Sciatic nerve (tissue), 2 donors: Measurements from ENCODE around the gene CCDC8. TPM values are rescaled to one million over a fixed set of nuclear protein-coding genes. Genes with fewer than 3 reads are reported as not detected.
"Not testable (repeated sequence)": the region's sequence is repeated elsewhere in the genome, so short reads cannot be mapped to it uniquely, and the experiment has no call there.

Source experiments
- ATAC-seq: fragments of 200-7000 bp; cut with Tn5 transposase; one replicate; pipeline ENCODE4 v1.9.1; 2020; ENCODE audit warnings: mild to moderate bottlenecking, moderate library complexity
- DNase-seq: peaks from one replicate; pipeline ENCODE4 v3.0.0-alpha.2; 2020; ENCODE audit warnings: low spot score
- intact Hi-C: fragments of 100-400 bp; cut with DNase I; formaldehyde crosslinking; loops from one replicate; pipeline ENCODE4 v1.14.2; 2022
- total RNA-seq: library from RNA; stranded (reverse); fragmentation: NEBNext Ultra II Directional; extraction: Animal tissue kit (Norgen Biotek cat#: 25700); gene quantifications from one replicate; pipeline ENCODE4 v1.2.1, GENCODE V29; 2021
- donor health status: DM: no; HTN: no; CAD: no.
- donor health status: DM: no; HTN: no; CAD: no.

Gene CCDC8
- total RNA-seq, 1 donor from 2014 or later = 9.0 TPM

DNA sequence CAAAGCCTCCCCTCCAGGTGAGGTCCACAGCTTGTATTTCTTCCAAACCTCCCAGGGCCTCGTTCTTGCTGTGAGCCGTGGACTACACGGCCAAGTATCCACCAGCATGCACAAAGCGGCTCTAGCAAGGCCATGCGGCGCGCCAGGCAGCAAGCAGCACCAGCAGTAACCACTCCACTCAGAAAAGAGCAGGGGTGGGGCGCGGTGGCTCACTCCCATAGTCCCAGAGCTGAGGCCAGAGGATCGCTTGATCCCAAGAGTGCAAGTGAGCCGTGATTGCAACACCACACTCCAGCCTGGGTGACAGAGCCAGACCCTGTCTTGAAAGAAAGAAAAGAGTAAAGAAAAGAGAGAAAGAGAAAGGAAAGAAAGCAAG lies 4.7 kb downstream of the CCDC8 start:
- intact Hi-C loops = no loop called here
- DNase-seq (no peak), ATAC-seq (peak; percentile 29)

DNA sequence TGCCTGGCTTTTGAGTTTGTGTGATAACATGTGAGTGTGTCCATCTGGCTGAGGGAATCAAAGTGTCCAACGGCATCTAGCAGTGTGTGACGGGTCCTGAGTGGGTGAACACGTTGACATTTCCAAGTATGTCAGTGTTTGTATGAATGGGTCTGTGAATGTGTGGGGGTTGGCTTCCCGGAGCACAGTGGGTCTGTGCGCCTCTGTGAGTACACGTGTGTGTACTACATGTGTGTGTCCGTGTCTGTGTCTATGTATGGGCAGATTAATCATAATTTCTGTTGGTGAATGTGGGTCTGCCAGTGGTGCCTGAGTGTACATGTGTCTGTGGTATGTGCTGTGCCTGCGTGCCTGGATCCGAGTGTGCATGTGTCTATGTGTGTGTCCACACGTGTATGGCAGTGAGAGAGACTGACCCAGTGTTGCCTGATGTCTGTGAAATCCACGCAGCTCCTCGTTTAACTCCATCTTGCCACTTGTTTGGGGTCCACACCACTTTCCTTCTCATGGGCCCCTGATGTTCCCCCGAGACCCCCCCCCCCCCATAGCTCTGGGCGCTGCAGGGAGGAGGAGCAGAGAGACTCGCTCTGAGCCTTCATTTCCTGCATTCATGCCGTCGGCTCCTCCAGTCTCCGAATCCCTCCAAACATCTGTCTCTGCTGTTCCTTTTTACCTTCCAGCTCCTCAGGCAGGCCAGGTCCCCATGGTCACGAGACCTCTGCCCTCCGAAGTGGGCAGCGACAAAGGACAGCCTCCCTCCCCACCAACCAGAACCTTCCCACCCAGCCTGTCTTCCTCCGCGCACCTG lies 5.3 kb downstream of the CCDC8 start:
- ATAC-seq = no peak
- intact Hi-C loops = no loop called here
- no peak for DNase-seq

DNA sequence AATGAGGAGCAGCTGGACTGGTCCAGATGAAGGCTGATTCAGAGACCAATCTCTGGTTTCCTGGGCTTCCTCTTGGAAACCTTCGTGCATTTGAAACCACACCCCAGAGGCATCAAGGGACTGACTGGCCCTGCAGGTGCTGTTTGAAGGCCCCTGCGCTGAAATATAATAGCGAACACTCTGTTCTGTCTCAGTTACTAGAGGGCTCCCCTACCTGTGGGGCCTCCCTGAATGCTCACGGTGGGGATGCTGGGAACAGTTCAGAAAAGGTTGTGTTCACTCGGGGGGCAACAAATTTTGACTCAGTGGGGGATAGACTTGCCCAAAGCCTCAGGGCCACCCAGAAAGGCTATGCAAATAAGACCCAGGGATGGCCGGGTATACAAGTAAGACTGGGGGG lies 6.4 kb downstream of the CCDC8 start:
- intact Hi-C loops = no loop called here
- ATAC-seq (no peak), DNase-seq (no peak)

DNA sequence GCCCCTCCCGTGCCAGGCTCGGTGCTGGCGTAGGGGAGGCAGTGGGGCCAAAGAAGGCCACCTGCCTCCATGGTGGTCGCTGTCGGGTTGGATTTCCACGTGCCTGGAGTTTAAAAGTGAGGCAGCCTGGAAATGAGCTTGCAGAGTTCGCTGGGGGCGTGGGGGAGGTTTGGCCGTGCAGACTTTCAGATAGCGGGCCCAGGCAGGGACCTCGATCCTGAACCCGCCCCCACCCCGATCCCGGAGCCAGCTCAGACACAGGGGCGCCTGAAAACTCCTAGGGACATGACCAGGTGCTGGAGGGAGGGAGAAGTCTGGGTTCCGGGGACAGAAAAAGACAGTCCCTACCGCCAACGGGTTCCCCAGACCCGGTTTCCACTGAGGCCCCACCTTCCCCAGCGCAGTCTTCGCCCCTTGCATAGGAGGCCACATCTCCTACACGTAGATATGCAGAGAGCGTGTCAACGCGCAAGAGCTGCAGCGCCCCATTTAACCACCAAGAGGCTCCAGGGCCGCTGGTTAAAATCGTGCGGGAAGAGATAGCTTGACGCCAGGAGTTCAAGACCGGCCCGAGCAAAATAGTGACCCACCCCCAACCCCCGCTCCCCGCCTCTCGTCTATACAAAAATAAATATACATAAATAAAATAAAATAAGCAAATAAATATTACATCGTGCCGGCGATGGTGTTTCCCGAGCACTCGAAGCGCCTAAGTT lies 8.5 kb downstream of the CCDC8 start:
- no peak for DNase-seq
- peak; percentile 38 for ATAC-seq
- intact Hi-C loops = loop anchor here (5.0 kb wide), 2 partner anchors 87 to 797 kb away; no protein-coding TSS in a partner anchor

DNA sequence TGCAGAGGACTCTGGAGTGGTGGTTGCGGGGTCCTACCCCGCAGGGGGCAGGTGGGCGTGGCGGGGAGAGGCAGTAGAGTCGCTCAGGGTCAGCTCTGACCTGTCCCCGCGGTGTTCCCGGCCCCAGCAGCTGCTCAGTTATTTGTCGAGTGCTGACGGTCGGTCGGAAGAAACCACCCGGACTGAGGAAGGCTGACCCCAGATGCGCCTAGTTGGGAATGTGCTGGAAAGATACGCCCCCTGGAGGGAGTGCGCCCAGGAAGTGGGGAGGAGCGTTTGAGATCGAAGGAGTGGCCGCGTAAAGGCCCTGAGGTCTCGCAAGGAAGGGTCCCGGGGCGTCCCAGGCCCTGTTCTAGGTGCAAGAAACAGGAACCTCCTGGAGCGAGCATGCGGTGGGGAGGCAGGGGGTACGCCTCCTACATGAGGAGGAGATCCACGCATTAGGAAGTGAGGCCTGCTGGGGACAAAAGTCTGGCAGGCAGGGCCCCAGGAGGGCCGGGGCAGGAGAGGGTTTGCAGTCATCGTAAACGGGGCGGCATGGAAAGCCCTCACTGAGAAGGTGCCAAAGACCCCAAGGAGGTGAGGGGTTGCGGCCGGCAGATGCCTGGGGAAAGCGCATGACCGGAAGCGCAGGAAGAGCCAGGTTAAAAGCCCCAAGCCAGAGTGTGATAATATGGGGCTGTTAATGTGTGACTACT lies 9.2 kb downstream of the CCDC8 start:
- intact Hi-C loops = loop anchor here (5.0 kb wide), 2 partner anchors 88 to 798 kb away; no protein-coding TSS in a partner anchor
- DNase-seq (peak; percentile 77), ATAC-seq (peak; percentile 79)

DNA sequence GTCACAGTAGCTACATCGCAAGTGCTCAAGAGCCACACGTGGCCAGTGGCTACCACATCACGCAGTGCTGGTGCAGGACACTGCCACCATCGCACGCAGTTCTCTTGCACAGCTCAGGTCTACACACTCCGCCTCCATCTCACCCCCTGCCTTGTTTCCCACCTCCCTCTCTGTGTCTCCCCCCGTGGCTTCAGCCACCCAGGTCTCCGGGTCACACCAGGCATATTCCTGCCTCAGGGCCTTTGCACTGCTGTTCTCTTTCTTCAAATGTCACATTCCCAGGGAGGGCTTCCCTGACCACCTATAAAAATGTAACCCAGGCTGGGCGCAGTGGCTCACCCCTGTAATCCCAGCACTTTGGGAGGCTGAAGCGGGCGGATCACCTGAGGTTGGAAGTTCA lies 10.6 kb downstream of the CCDC8 start:
- intact Hi-C loops = loop anchor here (5.0 kb wide), 2 partner anchors 90 to 800 kb away; no protein-coding TSS in a partner anchor
- ATAC-seq = no peak

DNA sequence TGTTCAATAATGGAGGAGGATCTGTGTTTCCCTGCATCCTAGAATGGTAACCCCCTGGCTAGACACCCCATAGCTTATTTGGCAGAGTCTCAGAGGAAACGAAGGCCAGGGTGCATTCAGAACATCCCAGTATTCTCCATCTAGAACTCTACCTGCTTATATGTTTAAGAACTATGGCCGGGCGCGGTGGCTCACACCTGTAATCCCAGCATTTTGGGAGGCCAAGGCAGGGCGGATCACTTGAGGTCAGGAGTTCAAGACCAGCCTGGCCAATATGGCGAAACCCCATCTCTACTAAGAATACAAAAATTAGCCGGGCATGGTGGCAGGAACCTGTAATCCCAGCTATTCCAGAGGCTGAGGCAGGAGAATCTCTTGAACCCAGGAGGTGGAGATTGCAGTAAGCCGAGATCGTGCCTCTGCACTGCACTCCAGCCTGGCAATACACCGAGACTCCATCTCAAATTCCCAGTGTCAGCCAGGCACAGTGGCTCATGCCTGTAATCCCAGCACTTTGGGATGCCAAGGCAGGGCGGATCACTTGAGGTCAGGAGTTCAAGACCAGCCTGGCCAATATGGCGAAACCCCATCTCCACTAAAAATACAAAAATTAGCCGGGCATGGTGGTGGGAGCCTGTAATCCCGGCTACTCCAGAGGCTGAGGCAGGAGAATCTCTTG lies 15.4 kb downstream of the CCDC8 start:
- ATAC-seq, intact Hi-C loops: not testable (repeated sequence)
- peak; percentile 28 for DNase-seq

More for the DNA sequence above, 10.6 kb downstream of the CCDC8 start:
- peak; percentile 54 for DNase-seq

DNA sequence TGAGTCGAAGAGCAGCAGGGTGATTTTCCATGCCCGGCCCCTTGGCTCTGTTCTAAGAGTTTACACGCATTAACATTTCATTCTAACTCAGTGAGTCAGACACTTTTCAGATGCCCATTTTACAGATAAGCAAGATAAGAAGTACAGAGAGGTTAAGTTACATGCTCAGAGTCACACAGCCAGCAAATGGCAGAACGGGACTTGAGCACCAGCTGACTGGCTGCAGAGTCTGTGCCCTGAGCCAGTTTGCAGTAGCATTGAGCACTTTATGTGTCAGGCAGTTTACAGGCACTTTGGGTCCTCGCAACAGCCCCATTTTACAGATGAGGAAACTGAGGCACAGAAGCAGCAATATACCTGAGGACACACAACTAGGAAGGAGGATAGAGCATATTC lies 19.0 kb downstream of the CCDC8 start:
- ATAC-seq (no peak), DNase-seq (no peak)
- intact Hi-C loops = no loop called here

DNA sequence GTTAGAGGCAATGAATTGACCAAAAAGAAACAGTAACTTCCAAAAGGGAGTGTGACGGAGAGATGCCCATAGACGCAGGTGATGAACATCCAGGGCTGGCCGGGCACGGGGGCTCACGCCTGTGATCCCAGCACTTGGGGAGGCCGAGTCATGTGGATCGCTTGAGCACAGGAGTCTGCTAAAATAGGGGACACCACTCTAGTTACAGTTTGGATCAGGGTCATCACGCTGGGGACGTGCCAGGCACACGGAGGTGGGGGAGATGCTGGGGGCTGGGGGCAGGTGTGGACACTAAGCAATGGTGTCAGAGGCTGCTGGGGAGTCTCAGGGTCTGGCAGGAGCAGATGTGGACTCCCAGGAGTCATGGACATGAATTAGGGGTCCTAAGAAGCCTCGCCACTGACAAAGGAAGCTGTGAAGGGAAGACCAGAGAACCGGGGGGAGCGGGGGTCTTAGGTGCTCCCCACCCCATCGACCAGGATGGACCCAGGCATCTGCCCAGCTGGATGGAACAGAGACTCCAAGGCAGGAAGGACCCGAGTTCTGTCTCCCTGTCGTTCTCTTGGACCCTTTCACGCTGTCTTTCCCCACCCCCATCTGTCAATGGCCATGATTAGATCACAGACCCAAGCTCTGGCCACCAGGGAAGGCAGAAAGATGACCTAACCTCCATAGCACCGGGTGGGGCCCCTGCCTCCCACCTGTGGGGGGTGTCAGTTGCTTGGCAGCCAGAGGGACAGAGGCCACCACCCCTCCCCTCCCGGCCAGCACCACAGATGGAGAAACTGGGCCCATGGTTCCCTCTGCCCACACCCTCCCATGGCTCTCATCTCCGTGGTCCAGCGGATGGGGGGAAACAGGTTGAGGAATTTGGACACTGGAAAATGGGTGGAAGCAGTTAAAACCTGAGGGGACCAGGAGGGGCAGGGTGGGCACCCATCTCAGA lies 19.6 kb downstream of the CCDC8 start:
- intact Hi-C loops = no loop called here
- ATAC-seq (no peak), DNase-seq (no peak)

DNA sequence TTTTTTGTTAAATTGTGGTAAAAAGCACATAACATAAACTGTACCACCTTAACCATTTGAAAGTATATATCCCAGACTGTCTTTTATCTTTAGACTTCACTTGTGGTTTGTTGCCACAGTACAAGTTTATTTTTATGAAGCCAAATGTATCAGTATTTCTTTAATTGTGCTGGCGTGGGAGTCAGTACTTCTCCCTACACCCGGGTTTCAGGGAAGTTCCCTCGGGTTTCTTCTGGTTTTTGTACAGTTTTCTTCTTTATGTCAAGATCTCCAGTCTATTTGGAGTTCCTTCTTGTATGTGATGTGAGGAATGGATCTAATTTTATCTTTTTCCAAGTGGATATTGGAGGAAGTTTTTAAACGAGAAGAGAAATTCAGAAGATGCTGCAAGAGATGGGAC lies 20.5 kb downstream of the CCDC8 start:
- no peak for ATAC-seq
- intact Hi-C loops = no loop called here
- DNase-seq = no peak

DNA sequence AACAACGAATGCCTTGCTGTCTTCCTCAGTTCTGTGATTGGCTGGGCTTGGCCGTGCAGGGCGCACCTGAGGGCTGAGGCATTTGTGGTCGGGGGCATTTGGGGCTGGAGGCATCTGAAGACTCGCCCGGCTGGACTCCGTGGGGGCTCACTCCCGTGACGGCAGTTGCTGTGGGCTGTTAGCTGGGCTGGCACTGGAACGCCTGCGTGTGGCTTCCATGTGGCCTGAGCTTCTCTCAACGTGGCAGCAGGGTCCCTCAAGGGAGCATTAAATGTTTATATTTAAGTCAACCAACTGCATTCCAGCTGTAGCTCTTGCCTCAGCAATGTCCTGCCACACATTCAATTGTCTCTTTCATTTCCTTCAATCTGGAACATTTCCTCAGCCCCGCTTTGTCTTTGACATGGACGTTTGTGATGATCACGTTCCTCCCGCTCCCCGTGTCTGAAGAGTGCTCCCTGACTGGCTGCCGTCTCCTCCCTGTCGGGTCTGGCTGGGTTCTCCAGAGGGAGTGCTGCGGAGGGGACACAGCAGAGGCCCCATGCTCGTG lies 21.0 kb downstream of the CCDC8 start:
- ATAC-seq (peak; percentile 11), DNase-seq (no peak)
- intact Hi-C loops = no loop called here

DNA sequence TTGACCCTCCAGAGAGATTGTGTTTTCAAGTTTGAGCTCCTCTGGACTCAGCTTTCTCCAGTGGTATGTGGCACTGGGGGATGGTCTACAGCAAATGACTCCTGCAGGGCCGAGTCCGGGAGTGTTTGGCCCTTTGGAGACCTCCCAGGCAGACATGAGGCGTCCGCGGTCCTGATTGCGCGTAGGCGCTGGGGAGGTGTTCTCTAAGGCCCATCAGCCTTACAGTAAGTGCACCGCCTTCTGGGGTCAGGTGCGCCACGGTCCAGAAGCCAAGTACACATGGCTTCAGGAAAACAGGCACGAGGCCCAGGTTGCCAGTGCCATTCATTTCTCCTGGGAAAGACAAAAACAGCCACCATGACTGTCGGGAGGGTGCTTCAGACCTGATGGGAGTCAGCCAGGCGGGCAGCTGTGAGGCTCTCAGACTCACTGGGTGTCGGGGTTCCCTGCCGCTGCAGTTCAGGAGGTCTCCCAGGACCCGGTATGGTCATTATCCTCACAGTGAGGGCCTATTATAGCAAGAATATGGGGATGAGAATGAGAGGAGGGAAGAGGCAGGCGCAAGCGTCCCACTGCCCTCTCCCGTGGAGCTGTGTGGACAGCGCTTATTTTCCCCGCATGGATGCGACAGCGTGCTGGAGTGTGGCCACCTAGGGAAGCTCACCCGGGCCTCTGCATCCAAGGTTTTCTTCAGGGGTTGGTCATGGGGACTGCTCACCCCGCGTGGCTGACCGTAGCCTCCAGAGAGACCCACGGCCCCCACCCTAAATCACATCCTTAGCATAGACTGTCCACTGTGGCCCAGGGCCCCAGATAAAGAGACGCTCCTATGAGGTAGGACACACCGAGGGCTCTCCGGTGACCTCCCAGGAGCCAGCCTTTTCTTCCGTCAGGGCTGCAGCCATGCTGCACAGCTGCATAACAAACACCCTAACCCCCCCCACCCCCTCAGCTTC lies 21.8 kb downstream of the CCDC8 start:
- ATAC-seq = no peak
- intact Hi-C loops = no loop called here
- DNase-seq = no peak

DNA sequence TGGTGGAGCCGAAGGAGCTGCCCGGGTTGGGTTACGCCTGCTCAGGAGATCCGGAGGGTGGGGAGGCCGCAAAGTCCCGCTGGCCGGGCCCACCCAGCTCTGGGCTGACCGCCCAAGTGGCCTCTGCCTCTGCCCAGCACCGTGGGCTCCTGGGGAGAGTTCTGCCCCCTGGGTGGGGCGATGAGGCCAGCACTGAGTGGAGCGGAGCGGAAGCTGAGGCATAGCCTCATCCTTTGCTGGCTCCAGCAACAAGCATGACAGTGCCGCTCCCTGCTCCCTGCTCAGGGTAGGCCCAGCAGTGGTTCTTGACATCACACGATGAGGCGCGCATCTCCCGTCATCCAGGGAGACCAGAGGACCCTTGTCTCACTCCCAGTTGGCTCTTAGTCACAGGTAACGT lies 22.5 kb downstream of the CCDC8 start:
- peak; percentile 61 for ATAC-seq
- intact Hi-C loops = no loop called here
- no peak for DNase-seq

DNA sequence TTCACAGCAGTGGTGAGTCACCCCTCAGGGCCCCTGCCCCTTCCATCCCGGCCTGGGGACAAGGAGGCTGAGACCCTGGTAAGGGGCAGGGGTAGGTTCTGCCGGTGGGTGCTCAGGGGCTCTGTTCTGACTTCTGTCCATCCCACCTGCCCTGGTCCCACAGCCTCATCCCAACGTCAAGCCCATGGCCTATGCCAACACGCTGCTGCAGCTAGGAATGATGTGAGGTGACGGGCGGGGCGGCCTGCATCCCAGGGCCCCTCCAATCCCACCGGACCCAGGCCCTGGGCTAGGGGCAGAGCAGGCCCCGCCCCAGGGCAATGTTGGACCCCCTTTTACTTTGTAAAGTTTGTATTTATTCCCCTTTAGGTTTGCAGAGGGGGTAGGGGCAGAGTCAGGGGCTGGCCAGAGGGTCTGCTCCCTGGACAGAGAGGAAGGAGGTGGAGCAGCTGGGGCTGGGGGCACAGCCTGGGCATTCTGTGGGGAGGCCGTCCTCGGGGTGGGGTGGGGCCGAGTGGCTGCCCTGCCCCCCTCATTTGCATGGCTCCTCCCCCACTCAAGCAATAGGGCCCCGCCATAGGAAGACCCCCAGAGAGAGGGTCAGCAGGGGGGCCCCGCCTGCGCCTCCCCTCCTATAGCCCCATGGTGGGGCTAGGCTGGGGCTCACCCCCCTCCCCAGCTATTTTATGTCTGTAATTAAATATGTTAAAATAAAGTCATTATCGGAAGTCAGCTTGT lies 23.1 kb downstream of the CCDC8 start:
- DNase-seq (no peak), ATAC-seq (peak; percentile 10)

DNA sequence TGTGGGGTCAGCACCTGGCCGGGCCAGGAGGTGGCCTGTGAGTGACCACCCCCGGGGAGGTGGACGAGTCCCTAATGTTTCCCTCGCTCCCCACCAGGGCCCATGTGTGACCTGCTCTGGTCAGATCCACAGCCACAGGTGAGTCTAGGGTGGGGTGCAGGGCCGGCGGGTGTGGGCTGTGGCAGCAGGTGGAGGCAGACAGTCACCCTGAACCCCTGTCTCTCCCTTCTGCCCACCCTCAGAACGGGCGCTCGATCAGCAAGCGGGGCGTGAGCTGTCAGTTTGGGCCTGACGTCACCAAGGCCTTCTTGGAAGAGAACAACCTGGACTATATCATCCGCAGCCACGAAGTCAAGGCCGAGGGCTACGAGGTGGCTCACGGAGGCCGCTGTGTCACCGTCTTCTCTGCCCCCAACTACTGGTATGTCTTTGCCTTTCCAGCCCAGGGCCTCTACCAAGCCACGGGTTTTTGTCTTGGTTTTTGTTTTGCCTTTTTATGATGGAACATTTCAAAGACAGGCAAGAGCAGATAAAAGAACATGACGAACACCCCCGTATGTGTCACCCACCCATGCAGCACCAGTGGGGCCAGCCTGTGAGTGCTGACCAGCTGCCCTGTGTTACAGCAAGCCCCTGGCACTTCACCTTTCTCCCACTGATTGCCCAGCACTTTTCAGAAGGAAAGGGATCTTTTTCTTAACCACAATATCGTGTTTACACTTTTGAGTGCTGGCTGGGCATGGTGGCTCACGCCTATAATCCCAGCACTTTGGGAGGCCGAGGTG lies 24.9 kb downstream of the CCDC8 start:
- ATAC-seq (no peak), DNase-seq (peak; percentile 52)
- intact Hi-C loops = no loop called here

More for the DNA sequence above, 23.1 kb downstream of the CCDC8 start:
- intact Hi-C loops = no loop called here
